ENCODE results near the gene PPP1R14B. TPM values are rescaled to one million over a fixed set of nuclear protein-coding genes. Genes with fewer than 3 reads are reported as not detected.

The PPP1R14B gene
- total and polyA plus RNA-seq, 12 donors = 52.4 to 331 (median 92.5) TPM

DNA sequence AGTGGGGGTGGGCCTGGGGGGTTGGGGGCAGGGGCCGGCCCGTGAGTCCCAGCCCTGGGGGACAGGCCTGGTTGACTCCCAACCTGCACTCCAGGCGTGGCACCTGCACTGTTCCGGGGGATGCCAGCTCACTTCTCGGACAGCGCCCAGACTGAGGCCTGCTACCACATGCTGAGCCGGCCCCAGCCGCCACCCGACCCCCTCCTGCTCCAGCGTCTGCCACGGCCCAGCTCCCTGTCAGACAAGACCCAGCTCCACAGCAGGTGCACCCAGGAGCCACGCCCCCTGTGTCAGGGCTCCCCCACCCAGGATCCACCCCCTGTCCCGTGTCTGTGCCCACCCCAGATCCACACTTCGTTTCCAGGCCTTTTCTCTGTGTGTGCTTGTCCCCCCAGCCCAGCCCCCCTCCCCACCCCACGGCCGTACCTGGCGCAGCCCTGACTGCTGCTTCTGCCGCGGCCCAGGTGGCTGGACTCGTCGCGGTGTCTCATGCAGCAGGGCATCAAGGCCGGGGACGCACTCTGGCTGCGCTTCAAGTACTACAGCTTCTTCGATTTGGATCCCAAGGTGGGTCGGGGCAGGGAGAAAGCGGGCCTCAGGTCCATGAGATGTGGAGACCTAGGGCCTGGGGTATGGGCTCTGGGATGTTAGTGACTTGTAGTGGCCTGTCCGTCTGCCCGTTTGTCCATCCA lies 35.4 kb downstream of the PPP1R14B start:
- H3K27me3 ChIP-seq = no peaks in the 10 kb centered on the region
- intact Hi-C loops (cut with DNase I) = no loop called here
- WGBS, 2 donors = 91% methylated on average over 29 to 30 of the region's 30 CpGs
- H3K4me3 ChIP-seq = no peak overlapping the region
- H3K36me3 ChIP-seq = peaks cover 0 to 78% (median 0%) of the 10 kb centered on the region in 9 donors
- no peaks in the 10 kb centered on the region for H3K9me3 ChIP-seq
- peaks cover 4 to 32% (median 22%) of the 10 kb centered on the region in 9 donors for H3K4me1 ChIP-seq
- ATAC-seq = no peak
- DNase-seq = no peak
- TF ChIP-seq, protein P1, sequence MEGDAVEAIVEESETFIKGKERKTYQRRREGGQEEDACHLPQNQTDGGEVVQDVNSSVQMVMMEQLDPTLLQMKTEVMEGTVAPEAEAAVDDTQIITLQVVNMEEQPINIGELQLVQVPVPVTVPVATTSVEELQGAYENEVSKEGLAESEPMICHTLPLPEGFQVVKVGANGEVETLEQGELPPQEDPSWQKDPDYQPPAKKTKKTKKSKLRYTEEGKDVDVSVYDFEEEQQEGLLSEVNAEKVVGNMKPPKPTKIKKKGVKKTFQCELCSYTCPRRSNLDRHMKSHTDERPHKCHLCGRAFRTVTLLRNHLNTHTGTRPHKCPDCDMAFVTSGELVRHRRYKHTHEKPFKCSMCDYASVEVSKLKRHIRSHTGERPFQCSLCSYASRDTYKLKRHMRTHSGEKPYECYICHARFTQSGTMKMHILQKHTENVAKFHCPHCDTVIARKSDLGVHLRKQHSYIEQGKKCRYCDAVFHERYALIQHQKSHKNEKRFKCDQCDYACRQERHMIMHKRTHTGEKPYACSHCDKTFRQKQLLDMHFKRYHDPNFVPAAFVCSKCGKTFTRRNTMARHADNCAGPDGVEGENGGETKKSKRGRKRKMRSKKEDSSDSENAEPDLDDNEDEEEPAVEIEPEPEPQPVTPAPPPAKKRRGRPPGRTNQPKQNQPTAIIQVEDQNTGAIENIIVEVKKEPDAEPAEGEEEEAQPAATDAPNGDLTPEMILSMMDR (IDR thresholded peaks at IDR 0.05) = no peak
- H3K27ac ChIP-seq = no peak overlapping the region

DNA sequence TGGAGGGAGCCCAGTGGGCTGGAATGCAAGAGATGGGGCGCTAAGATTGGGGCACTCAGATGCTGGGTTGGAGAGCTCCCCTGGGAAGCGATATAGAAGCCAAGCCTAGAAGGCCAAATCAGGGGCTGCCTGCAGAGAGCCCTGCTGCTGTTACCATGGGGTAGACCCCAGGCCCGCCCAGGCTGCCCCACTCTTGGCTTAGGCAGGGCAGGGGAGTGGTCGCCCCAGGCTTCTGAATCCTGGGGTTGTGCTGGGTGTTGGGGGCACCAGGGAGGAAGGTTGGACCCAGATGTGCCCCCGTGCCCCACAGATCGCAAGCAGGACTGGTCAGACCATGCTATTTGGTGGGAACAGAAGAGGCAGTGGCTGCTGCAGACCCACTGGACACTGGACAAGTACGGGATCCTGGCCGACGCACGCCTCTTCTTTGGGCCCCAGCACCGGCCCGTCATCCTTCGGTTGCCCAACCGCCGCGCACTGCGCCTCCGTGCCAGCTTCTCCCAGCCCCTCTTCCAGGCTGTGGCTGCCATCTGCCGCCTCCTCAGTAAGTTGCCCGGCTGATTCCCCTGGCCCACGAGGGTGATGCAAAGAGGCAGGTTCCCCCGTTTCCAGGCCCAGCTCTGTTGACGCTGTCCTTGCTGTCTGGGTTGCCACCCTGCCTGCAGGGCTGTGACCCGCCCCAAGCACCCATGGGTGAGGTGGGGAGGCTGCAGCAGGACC lies 36.3 kb downstream of the PPP1R14B start:
- H3K27me3 ChIP-seq = no peaks in the 10 kb centered on the region
- DNase-seq = no peak
- intact Hi-C loops (cut with DNase I) = no loop called here
- no peaks in the 10 kb centered on the region for H3K9me3 ChIP-seq
- H3K27ac ChIP-seq = no peak overlapping the region
- ATAC-seq = no peak
- H3K4me1 ChIP-seq = peaks cover 4 to 41% (median 27%) of the 10 kb centered on the region in 9 donors
- H3K36me3 ChIP-seq = peaks cover 0 to 71% (median 8%) of the 10 kb centered on the region in 9 donors
- TF ChIP-seq, protein P1 (IDR thresholded peaks at IDR 0.05) = no peak
- no peak overlapping the region for H3K4me3 ChIP-seq
- 95% methylated on average over 23 to 24 of the region's 24 CpGs for WGBS, 2 donors

DNA sequence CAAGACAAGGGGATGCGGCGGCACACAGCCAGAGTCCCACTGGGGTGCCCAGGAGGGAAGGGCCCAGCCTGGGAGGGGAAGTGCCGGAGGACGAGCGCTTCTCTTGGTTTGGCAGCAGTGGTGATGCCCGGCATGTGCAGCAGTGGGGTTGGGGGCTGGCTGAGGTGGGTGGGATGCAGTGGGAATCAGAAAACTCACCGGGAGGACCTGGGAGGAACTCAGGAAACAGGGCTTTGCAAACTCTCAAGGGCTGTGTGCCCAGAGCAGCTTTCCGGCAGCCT lies 37.2 kb downstream of the PPP1R14B start:
- DNase-seq = no peak
- Histone ChIP-seq H3K27ac (peak overlapping the region in 1 of 10 donors; percentile 93), H3K27me3 (no peaks in the 10 kb centered on the region), H3K9me3 (no peaks in the 10 kb centered on the region), H3K4me3 (no peak overlapping the region), H3K4me1 (peaks cover 7 to 50% (median 35%) of the 10 kb centered on the region in 9 donors), H3K36me3 (peaks cover 0 to 71% (median 8%) of the 10 kb centered on the region in 9 donors)
- TF ChIP-seq, protein P1 (IDR thresholded peaks at IDR 0.05) = no peak
- no peak for ATAC-seq
- 86 to 93% methylated on average over 8 of the region's 8 CpGs for WGBS, 2 donors
- intact Hi-C loops (cut with DNase I) = loop anchor here in 3 of 10 donors (5.0 kb wide), 2 partner anchors 88 to 93 kb away; partner anchors contain the start of gene CATSPERZ (in 1 of the 3)

DNA sequence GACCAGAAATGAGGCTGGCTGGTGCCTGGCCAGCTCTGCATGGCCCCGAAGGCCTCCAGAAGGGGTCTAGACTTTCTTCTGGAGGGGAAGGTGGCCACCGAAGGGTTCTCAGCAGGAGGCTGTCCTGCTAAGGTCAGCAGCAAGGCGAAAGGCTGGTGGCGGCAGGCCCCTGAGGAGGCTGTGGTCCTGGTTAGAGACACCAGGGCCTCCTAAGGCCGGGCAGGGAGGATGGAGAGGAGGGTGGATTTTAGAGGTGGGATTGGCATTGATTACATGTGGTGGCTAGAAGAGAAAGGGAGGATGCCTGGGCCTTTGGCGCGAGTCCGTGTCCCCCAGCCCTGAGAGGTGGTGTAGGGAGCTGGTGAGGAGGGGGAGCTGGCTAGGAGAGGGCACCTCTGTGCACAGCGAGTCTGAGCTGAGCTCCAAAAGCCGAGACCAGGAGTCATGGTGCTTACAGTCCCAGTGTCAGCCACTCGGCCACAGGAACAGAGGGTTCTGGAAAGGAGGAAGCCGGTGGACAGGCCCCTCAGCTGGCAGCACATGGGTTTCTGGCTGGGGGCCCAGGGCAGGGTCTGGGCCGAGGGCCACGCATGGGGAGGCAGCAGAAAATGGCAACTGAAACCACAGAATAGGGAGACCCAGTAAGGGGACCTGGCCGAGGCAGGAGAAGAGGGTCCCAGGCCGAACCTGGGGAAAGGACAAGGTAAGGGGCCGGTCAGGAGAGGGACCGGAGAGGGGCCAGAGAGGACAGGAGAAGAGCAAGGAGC lies 37.8 kb downstream of the PPP1R14B start:
- ATAC-seq = no peak
- TF ChIP-seq, protein P1 (IDR thresholded peaks at IDR 0.05) = no peak
- no peaks in the 10 kb centered on the region for H3K9me3 ChIP-seq
- intact Hi-C loops (cut with DNase I) = loop anchor here in 3 of 10 donors (5.0 kb wide), 2 partner anchors 88 to 93 kb away; partner anchors contain the start of gene CATSPERZ (in 1 of the 3)
- H3K4me1 ChIP-seq = peaks cover 7 to 55% (median 39%) of the 10 kb centered on the region in 9 donors
- peak overlapping the region in 1 of 10 donors; percentile 76 for H3K4me3 ChIP-seq
- 83 to 88% methylated on average over 18 of the region's 18 CpGs for WGBS, 2 donors
- H3K36me3 ChIP-seq = peaks cover 0 to 71% (median 11%) of the 10 kb centered on the region in 9 donors
- DNase-seq = no peak
- H3K27me3 ChIP-seq = no peaks in the 10 kb centered on the region
- peak overlapping the region in 8 of 10 donors; percentile 84 to 99 (median 92) for H3K27ac ChIP-seq
